ENCODE results near the gene PIK3CG.

PIK3CG gene

GRCh38 chr7:106872763-106873162 is 7.7 kb downstream of the PIK3CG start:
- Histone ChIP-seq H3K27me3 (ENCODE audit: control insufficient read depth, insufficient read depth, low read length) (no peaks in the 10 kb centered on the region), H3K4me1 (ENCODE audit: control insufficient read depth, insufficient read depth, low read length) (no peaks in the 10 kb centered on the region), H3K4me3 (ENCODE audit: low read depth, low read length) (no peak overlapping the region), H3K36me3 (ENCODE audit: control insufficient read depth, insufficient read depth, low read length) (no peaks in the 10 kb centered on the region), H3K9ac (ENCODE audit: low read depth, low read length) (no peak overlapping the region), H3K9me3 (ENCODE audit: control insufficient read depth, insufficient read depth, low read length) (no peaks in the 10 kb centered on the region)

GRCh38 chr7:106874076-106874475 is 9.0 kb downstream of the PIK3CG start:
- no peak overlapping the region for H3K4me3 ChIP-seq (ENCODE audit: low read depth, low read length)
- no peaks in the 10 kb centered on the region for H3K27me3 ChIP-seq (ENCODE audit: control insufficient read depth, insufficient read depth, low read length)
- no peaks in the 10 kb centered on the region for H3K4me1 ChIP-seq (ENCODE audit: control insufficient read depth, insufficient read depth, low read length)
- no peak overlapping the region for H3K9ac ChIP-seq (ENCODE audit: low read depth, low read length)
- no peaks in the 10 kb centered on the region for H3K36me3 ChIP-seq (ENCODE audit: control insufficient read depth, insufficient read depth, low read length)
- H3K9me3 ChIP-seq (ENCODE audit: control insufficient read depth, insufficient read depth, low read length), result no peaks in the 10 kb centered on the region

DNA sequence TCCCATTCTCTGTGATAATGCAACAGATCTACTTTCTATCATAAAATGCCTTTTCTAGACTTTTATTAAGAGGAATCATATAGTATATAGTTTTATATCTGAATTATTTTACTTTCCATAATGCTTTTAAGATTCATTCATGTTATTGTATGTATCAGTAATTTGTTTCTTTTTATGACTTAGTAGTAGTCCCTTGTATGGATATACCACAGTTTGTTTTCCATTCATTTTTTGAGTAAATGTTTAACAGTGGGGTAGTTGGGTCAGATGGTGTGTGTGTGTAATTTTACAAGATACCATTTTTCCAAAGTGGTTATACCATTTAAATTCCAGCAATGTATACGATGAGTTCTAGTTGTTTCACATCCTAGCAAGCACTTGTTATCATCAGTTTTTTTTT is 10.4 kb downstream of the PIK3CG start:
- H3K27me3 ChIP-seq (ENCODE audit: control insufficient read depth, insufficient read depth, low read length), result no peaks in the 10 kb centered on the region
- no peaks in the 10 kb centered on the region for H3K36me3 ChIP-seq (ENCODE audit: control insufficient read depth, insufficient read depth, low read length)
- no peak overlapping the region for H3K9ac ChIP-seq (ENCODE audit: low read depth, low read length)
- H3K9me3 ChIP-seq (ENCODE audit: control insufficient read depth, insufficient read depth, low read length), result no peaks in the 10 kb centered on the region
- peaks cover 3% of the 10 kb centered on the region for H3K4me1 ChIP-seq (ENCODE audit: control insufficient read depth, insufficient read depth, low read length)
- no peak overlapping the region for H3K4me3 ChIP-seq (ENCODE audit: low read depth, low read length)

GRCh38 chr7:106878748-106879439 is 13.8 kb downstream of the PIK3CG start:
- H3K36me3 ChIP-seq (ENCODE audit: control insufficient read depth, insufficient read depth, low read length), result no peaks in the 10 kb centered on the region

DNA sequence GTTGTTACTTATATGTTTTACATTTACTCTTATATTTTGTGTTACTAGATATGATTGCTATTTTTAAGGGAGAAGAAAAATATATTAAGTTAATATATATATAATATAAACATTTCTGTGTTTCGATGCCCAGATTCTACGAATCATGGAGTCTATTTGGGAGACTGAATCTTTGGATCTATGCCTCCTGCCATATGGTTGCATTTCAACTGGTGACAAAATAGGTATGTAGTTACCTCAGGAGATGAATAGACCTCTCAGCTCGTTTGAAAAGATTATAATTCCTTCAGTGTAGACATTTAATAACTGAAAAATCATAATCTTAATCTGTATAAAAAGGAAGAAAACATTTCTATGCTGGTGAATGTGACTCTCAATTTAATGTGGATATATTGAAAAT is 16.9 kb downstream of the PIK3CG start:
- H3K4me1 ChIP-seq (ENCODE audit: control insufficient read depth, insufficient read depth, low read length), result peaks cover 3% of the 10 kb centered on the region

More at GRCh38 chr7:106878748-106879439, 13.8 kb downstream of the PIK3CG start:
- H3K4me3 ChIP-seq (ENCODE audit: low read depth, low read length), result no peak overlapping the region
- no peaks in the 10 kb centered on the region for H3K27me3 ChIP-seq (ENCODE audit: control insufficient read depth, insufficient read depth, low read length)
- no peaks in the 10 kb centered on the region for H3K9me3 ChIP-seq (ENCODE audit: control insufficient read depth, insufficient read depth, low read length)
- no peak overlapping the region for H3K9ac ChIP-seq (ENCODE audit: low read depth, low read length)
- H3K4me1 ChIP-seq (ENCODE audit: control insufficient read depth, insufficient read depth, low read length), result peaks cover 3% of the 10 kb centered on the region

GRCh38 chr7:106883456-106884026 is 18.5 kb downstream of the PIK3CG start:
- Histone ChIP-seq H3K4me3 (ENCODE audit: low read depth, low read length) (no peak overlapping the region), H3K36me3 (ENCODE audit: control insufficient read depth, insufficient read depth, low read length) (no peaks in the 10 kb centered on the region), H3K27me3 (ENCODE audit: control insufficient read depth, insufficient read depth, low read length) (no peaks in the 10 kb centered on the region), H3K9me3 (ENCODE audit: control insufficient read depth, insufficient read depth, low read length) (no peaks in the 10 kb centered on the region), H3K4me1 (ENCODE audit: control insufficient read depth, insufficient read depth, low read length) (peaks cover 3% of the 10 kb centered on the region), H3K9ac (ENCODE audit: low read depth, low read length) (no peak overlapping the region)

More for the DNA sequence above, 16.9 kb downstream of the PIK3CG start:
- Histone ChIP-seq H3K36me3 (ENCODE audit: control insufficient read depth, insufficient read depth, low read length) (no peaks in the 10 kb centered on the region), H3K9ac (ENCODE audit: low read depth, low read length) (no peak overlapping the region), H3K9me3 (ENCODE audit: control insufficient read depth, insufficient read depth, low read length) (no peaks in the 10 kb centered on the region), H3K4me3 (ENCODE audit: low read depth, low read length) (no peak overlapping the region), H3K27me3 (ENCODE audit: control insufficient read depth, insufficient read depth, low read length) (no peaks in the 10 kb centered on the region)

DNA sequence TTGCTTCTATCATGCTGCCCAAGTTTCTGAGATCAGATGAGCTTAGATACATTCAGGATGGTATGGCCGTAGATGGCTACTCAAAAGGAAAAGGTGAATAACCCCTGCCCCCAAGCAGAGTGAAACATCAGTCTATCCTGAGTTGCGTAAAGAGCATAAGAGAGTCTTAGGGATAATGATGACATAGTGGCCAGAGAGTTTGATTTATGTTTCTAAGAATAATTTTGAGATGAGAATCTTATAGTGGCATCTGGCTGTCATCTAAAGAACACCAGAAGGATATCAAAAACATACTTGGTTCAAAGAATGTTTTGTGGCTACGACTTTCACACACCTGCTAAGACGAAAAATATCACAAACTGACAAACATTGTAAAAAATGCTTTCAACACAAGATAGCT is 20.6 kb downstream of the PIK3CG start:
- no peaks in the 10 kb centered on the region for H3K4me1 ChIP-seq (ENCODE audit: control insufficient read depth, insufficient read depth, low read length)
- H3K9ac ChIP-seq (ENCODE audit: low read depth, low read length), result no peak overlapping the region
- H3K27me3 ChIP-seq (ENCODE audit: control insufficient read depth, insufficient read depth, low read length), result no peaks in the 10 kb centered on the region
- no peaks in the 10 kb centered on the region for H3K36me3 ChIP-seq (ENCODE audit: control insufficient read depth, insufficient read depth, low read length)
- no peak overlapping the region for H3K4me3 ChIP-seq (ENCODE audit: low read depth, low read length)
- no peaks in the 10 kb centered on the region for H3K9me3 ChIP-seq (ENCODE audit: control insufficient read depth, insufficient read depth, low read length)

DNA sequence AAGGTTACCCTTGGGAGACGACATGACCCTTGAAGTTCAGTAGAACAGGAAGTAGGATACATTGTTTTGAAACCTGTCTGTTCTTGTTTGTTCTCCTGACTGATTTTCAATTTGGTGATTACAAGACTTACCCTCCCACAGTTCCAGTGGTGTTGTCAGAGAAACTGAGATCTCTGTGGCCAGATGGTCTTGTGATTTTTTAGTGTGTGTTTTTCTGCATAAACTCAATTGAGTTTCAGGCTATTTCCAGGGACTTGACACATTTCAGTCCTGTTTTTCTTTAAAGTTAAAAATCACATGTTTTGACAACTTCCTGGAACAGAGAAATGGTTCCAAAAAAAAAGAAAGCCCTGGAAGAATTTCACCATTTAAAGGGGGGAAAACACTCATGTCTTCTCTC is 22.3 kb downstream of the PIK3CG start:
- no peaks in the 10 kb centered on the region for H3K9me3 ChIP-seq (ENCODE audit: control insufficient read depth, insufficient read depth, low read length)
- no peak overlapping the region for H3K4me3 ChIP-seq (ENCODE audit: low read depth, low read length)
- no peak overlapping the region for H3K9ac ChIP-seq (ENCODE audit: low read depth, low read length)
- no peaks in the 10 kb centered on the region for H3K4me1 ChIP-seq (ENCODE audit: control insufficient read depth, insufficient read depth, low read length)
- H3K36me3 ChIP-seq (ENCODE audit: control insufficient read depth, insufficient read depth, low read length), result no peaks in the 10 kb centered on the region
- no peaks in the 10 kb centered on the region for H3K27me3 ChIP-seq (ENCODE audit: control insufficient read depth, insufficient read depth, low read length)

DNA sequence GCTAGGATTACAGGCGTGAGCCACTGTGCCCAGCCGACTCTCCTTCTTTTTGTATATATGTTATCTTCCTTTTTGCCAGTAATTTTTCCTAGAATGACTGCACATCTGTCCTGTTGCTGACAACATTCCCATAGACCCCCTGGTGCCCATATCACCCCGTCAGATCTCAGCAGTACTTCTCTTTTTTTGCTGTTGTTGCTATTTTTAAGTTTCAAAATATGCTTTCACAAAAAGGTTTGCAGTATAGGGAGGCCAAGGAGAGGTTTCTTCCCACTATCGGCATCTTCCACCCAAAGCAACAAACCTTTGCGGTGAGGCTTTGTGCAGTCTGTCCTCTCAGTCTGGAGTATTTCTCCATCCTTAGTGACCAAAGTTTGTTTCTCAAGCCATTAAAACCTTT is 23.1 kb downstream of the PIK3CG start:
- H3K9ac ChIP-seq (ENCODE audit: low read depth, low read length), result no peak overlapping the region
- H3K4me3 ChIP-seq (ENCODE audit: low read depth, low read length), result no peak overlapping the region
- no peaks in the 10 kb centered on the region for H3K4me1 ChIP-seq (ENCODE audit: control insufficient read depth, insufficient read depth, low read length)
- no peaks in the 10 kb centered on the region for H3K36me3 ChIP-seq (ENCODE audit: control insufficient read depth, insufficient read depth, low read length)
- H3K9me3 ChIP-seq (ENCODE audit: control insufficient read depth, insufficient read depth, low read length), result no peaks in the 10 kb centered on the region
- no peaks in the 10 kb centered on the region for H3K27me3 ChIP-seq (ENCODE audit: control insufficient read depth, insufficient read depth, low read length)

DNA sequence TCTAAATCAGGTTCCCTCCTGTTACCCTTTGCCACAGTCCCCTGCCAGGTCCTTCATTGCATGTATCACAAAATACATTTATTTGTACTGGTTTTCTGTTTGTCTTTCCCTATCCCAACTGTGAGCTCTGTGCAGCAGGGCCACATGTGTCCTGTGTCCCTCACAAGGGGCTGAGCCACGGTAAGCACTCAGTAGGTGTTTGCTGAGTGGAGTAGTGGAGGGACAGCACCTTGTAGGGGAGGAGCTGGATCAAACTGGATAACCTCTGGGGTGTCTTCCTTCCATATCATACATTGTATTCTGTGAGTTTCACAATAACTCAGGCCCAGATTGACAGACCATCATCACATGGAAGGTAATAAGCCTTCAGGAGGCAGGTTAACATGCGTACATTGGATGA is 25.9 kb downstream of the PIK3CG start:
- no peaks in the 10 kb centered on the region for H3K36me3 ChIP-seq (ENCODE audit: control insufficient read depth, insufficient read depth, low read length)
- no peak overlapping the region for H3K9ac ChIP-seq (ENCODE audit: low read depth, low read length)
- no peaks in the 10 kb centered on the region for H3K4me1 ChIP-seq (ENCODE audit: control insufficient read depth, insufficient read depth, low read length)
- H3K9me3 ChIP-seq (ENCODE audit: control insufficient read depth, insufficient read depth, low read length), result no peaks in the 10 kb centered on the region
- no peak overlapping the region for H3K4me3 ChIP-seq (ENCODE audit: low read depth, low read length)
- H3K27me3 ChIP-seq (ENCODE audit: control insufficient read depth, insufficient read depth, low read length), result no peaks in the 10 kb centered on the region

GRCh38 chr7:106891548-106892410 is 26.7 kb downstream of the PIK3CG start:
- Histone ChIP-seq H3K9me3 (ENCODE audit: control insufficient read depth, insufficient read depth, low read length) (no peaks in the 10 kb centered on the region), H3K36me3 (ENCODE audit: control insufficient read depth, insufficient read depth, low read length) (no peaks in the 10 kb centered on the region), H3K27me3 (ENCODE audit: control insufficient read depth, insufficient read depth, low read length) (no peaks in the 10 kb centered on the region), H3K9ac (ENCODE audit: low read depth, low read length) (no peak overlapping the region), H3K4me1 (ENCODE audit: control insufficient read depth, insufficient read depth, low read length) (no peaks in the 10 kb centered on the region), H3K4me3 (ENCODE audit: low read depth, low read length) (no peak overlapping the region)

DNA sequence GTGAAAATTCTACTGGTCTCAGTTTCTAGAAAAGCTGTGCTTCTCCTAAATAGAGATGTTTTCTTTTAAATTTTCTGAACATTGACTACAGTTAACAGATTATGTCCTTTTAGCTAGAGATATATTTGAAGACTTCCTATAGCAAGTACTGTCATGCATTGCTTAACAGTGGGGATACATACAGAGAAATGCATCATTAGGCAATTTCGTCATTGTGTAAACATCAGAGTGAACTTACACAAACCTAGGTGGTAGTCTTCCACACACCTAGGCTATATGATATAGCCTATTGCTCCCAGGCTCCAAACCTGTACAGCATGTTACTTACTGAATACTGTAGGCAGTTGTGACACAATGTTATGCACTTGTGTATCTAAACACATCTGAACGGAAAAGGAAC is 28.5 kb downstream of the PIK3CG start:
- Histone ChIP-seq H3K27me3 (ENCODE audit: control insufficient read depth, insufficient read depth, low read length) (no peaks in the 10 kb centered on the region), H3K9me3 (ENCODE audit: control insufficient read depth, insufficient read depth, low read length) (no peaks in the 10 kb centered on the region), H3K36me3 (ENCODE audit: control insufficient read depth, insufficient read depth, low read length) (no peaks in the 10 kb centered on the region), H3K9ac (ENCODE audit: low read depth, low read length) (no peak overlapping the region), H3K4me1 (ENCODE audit: control insufficient read depth, insufficient read depth, low read length) (no peaks in the 10 kb centered on the region), H3K4me3 (ENCODE audit: low read depth, low read length) (no peak overlapping the region)

Data from iPS-15b (cell line).